GM21576 (cell line): ENCODE data around the gene XXYLT1.

Experiments used
- ATAC-seq: cut with Tn5 transposase; IDR thresholded peaks from one replicate; pipeline ENCODE4 v1.9.1; 2021; ENCODE audit warnings: mild to moderate bottlenecking, moderate library complexity; ENCODE audit not compliant: unreplicated experiment

Gene XXYLT1

DNA sequence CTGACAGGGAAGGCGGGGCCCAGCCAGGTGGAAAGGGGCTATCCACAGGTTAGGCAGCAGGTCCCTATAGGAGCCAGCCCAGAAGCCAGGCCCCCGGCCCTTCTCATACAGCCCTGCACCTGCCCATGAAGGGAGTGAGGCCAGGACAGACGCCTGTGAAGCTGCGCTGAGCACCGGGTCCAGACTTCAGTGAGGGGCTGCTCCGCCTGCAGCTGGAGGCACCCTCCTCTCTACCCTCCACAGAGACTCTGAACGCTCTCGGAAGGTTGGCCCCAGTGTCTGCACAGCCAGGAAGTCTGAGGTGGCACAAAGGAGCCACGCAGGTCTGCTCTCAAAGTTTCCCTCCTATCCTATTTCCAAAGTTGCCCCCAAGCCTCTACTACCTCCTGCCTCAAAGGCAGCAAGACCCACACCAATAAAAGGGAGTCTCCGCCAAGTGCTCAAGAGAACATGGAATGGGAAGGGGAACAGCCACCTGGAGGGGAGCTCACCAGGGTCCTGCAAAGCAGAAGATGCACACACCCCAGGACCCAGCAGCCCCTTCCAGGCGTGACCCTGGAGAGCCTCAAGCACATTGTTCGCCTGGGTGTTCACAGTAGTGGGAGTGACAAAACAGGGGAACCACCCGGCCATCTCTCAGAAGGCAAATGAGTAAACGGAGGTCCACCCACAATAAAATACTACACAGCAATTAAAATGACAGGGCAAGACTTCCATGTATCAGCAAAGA, 19.5 kb downstream of the XXYLT1 start:
- no peak for ATAC-seq

DNA sequence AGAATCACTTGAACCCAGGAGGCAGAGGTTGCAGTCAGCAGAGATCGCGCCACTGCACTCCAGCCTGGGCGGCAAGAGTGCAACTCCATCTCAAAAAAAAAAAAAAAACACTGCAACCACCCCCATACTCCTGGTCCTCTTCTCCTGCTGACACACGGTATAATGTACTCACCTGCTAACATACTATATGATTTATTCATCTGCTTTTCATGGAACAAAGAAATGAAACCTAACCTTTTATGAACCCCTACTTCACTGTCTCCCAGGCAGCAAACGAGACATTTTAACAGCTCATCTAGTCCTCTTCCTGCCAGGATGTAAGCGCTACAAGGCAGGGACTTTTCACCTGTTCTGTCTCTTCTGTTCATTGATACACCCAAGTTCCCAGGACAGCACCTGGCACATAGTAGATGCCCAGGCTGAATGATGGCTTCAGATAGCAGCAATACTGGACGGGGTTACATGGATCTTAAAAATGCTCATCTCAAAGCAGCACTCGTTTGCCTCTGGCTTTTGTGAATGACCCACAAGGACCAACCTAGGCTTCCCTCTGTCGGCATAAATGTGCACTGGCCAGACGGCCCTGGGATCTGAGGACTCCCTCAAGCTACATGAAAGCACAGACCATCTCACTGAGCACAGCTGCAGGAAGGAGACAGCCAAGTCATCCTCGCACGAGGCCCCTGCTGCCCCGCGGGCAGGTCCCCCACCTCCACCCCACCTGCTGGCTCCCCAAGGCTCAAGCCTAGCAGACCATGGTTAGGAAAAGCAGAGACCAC, 20.3 kb downstream of the XXYLT1 start:
- ATAC-seq, result no peak

DNA sequence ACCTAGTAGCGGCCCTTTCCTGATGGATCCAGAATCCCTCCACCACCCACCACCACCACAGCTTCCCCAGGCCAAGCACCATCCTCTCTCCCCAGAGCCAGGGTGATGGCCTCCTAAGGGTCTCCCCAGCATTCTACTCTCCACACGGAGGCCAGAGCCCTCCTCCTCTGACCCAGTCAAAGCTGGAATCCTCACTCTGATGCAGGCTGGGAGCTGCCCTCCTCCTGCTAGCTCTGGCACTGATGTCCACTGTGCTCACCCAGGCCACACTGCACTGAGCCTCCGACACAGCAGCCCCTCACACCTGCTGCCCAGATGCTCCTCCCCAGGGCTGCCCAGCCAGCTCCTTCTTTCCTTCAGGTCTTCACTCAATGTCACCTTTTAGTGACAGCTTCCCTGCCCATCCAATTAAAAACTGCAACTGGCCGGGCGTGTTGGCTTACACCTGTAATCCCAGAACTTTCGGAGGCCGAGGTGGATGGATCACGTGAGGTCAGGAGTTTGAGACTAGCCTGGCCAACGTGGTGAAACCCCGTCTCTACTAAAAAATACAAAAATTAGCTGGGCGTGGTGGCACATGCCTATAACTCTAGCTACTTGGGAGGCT, 21.0 kb downstream of the XXYLT1 start:
- no peak for ATAC-seq

DNA sequence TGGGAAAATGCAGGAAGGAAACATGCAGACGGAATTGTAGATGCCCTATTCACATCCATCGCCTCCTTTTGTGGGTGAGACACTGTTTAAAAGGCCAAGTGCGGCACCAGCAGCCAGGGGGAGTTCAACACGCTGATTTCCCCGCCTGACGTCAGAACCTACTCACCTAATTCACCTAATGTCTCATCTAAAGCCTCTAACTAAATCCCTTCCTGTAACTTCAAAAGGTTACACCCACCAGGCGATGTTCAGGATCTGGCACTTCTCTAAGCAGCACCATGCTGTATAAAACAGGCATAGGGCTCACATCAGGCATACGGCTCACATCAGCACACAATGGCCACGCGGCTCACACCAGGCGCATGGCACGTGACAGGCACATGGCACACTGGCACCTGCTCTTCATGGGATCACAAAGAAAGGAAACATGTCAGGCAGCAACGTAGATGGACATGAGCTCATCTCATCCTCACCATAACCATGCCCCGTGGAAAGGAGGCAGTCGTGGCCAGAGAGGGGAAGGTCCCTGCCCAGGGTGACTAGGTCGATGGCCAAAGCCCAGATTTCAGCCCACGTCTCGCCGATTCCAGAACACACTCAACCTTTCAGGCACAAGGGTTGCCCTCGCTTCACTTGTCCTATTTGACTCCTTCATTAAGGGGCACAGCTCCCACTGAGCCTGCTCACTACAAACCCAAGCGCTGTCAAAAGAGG, 21.7 kb downstream of the XXYLT1 start:
- ATAC-seq, result no peak

DNA sequence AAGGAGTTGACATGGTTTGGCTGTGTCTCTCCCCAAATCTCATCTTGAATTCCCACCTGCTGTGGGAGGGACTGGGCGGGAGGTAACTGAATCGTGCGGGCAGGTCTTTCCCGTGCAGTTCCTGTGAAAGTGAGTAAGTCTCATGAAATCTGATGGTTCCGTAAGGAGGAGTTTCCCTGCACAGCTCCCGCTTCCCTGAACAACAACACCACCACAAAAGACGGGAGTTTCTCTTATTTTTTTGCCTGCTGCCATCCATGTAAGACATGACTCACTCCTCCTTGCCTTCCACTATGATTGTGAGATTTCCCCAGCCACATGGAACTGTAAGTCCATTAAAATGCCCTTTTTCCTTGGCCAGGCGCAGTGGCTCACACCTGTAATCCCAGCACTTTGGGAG, 22.7 kb downstream of the XXYLT1 start:
- no peak for ATAC-seq

DNA sequence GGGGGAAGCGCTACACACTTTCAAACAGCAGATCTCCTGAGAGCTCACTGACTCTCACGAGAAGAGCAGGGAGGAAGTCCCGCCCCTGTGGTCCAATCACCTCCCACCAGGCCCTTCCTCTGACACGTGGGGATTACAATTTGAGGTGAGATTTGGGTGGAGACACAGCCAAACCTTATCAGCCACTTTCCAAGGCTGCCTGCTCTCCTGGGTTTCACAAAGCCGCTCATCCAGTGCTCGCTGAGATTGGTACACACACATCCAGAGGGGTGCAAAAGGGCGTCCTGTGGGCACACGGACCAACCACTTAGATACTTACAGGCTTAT, 23.1 kb downstream of the XXYLT1 start:
- no peak for ATAC-seq

DNA sequence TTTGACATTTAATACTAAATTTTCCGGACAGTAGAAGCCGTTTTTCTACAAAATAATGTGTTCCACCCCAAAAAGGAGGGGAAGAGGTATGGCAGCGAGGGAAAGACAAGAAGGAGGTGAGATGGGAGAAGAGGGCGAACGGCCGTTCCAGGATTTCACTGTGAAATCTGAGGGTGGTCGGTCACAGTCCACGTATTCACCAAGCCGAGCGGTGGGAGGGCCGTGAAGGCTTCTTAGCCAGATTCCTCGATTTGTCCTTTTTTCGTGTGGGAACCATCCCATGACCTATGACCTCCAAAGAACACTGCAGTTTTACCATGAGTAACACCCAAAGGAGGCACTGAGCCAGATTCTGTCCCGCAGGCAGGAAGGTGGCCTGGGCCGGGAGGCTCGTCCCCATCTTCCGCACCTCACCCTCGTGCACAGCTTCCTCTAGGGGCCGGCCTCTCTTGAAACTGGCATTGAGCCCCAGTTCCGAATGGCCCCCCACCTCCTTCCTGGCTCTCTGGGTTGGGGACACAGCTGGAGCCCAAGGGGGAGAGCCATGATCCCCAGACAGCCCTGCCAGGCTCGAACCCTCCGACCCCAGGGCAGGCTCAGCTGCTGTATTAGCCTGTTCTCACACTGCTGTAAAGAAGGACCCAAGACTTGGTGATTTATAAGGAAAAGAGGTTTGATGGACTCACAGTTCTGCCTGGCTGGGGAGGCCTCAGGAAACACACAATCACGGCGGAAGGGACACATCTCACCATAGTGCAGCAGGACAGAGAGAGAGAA, 23.7 kb downstream of the XXYLT1 start:
- ATAC-seq, result no peak

DNA sequence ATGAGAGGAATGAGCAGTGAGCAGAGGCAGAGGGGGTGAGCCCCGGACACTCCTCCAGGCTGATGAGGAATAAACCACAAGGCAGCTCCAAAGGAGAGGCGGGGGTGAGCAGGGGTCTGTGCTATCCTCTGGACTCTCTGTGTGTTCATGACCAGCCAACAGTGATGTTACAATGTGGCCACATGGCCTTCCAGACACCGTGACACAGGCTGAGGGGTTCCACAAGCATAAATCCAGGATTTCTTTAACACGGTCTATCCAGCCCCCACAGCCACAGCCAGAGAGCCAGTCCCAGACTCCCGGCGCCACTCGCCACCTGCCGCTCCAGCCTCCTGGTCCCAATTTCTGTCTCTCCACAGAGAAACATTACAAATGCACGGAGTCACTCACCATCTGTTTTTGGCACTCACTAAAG, 24.4 kb downstream of the XXYLT1 start:
- no peak for ATAC-seq

DNA sequence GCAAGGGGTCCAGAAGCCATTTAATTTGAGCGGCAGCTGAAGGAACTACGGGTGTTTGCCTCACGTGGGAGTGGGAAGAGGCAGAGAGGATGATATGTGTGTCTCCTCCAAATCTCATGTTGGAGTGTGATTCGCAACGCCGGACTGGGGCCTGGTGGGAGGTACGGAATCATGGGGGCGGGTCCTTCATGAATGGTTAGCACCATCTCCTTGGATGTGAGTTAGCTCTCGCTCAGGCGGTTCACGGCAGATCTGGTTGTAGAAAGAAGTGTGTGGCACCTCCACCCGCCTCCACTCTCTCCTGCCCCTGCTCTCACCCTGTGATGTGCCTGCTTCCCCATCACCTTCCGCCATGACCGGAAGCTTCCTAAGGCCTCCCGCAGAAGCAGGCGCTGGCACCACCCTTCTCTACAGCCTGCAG, 25.4 kb downstream of the XXYLT1 start:
- ATAC-seq, result no peak

DNA sequence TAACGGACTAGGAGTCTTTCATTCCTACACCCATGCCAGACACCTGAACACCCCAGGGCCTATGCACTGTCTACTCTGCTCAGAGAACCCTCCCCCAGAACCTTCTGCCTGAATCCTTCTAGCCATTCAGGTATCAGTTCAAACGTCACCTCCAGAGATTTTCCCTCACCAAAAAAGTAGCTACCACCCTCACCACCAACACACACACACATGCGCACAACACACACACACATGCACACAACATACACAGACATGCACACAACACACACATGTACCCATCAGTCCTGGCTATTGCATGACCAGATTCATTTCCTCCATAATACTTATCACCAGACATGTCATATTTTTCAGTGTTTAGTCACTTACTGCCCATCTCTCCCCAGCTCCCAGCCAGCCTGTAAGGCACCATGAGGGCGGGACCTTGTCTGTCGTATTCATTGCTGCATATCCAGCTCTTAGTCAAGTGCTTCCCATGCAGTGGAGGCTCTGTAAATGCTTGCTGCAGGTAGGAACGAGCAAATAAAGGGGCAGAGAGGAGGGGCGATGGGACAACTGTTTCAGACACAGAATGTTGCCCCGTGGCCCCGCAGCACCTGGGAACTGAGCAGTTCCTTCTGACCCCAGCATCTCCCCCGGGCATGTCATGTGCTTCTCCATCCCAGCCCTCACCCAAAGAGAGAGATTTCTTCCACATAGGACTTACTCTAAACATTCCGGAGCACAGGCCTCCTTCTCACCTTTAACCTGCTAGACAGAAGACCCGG, 29.2 kb downstream of the XXYLT1 start:
- no peak for ATAC-seq

DNA sequence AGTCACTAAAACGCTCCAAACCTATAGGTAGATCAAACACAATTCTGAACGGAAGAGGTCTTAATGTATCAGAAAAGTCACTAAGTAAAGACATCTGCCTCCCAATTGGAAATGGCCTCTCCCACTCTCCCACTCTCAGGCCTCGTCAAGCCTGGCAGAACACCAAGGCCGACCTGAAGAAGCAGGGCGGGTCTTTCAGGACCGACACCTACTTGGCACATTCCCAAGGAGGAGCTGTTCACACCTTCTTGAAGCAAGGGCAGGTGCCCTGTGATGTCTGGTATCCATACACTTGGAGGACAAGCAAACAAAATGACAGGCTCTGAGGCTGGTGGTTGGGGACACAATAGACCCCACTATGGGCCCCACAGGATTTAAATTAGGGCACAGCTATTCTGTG, 30.0 kb downstream of the XXYLT1 start:
- no peak for ATAC-seq

DNA sequence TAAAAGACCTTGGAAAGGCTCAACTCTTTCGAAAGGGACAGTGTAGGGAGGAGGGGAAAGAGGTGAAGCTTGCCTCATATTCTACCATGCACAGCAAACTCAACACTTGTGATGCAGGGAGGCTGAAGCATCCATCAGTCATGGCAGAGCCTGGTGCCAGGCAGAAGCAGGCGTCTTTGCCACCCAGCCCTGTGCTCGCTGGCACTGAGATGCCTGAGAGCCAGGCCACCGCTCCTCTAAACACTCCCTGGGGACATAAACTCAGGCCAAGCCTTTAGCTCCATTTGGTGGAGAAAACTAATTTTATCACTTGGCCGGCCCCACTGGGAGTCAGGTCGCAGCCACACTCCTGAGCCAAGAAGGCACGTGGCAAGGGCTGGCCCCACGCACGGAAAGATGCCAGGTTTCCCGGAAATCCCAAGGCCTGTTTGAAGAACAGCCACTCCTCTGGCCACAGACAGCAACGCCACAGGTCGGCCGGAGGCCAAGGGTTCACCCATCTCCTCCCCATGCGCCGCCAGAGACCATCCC, 30.7 kb downstream of the XXYLT1 start:
- no peak for ATAC-seq

DNA sequence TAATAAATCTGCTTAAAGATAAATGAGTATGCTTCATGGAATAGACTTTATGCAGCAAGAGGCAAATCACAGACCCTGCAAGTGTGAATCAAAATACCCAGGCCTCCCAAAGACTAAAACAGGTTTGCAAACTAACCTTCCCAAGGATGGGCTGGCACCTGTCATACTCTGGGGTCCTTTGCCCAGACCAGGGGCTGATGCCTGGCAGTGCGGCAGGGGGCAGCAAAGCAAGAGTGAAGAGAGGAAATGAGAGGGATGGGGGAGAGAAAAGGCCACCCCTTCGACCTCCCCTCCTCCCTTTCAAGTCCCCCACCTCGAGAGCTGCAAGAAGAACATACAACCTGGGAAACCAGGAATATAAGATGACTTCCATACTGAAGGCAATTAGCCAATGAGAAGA, 31.8 kb downstream of the XXYLT1 start:
- ATAC-seq, result no peak

DNA sequence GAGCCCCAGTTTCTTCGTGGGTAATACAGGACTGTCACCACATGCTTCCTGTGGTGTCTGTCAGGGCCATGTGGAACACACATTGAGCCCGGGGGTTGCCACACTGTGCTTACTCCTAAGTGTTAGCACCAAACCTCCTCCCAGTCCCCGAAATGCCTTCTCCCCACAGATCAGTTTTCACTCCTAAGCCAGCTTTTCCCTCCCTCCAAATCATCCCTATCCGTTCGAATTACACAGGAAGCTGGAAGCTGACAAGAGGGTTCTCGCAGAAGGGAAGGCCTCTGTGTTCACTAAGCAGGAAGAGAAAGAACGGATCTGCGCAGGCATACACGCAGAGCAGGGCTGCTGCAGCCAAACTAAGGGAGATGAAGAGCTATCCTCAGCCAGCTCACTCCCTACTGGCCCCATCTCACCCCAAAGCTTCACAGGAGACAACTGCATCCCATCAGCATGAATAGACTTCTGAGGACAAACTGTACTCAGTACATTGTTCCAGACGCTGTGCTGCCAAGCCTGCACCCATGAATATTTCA, 32.3 kb downstream of the XXYLT1 start:
- ATAC-seq, result no peak

DNA sequence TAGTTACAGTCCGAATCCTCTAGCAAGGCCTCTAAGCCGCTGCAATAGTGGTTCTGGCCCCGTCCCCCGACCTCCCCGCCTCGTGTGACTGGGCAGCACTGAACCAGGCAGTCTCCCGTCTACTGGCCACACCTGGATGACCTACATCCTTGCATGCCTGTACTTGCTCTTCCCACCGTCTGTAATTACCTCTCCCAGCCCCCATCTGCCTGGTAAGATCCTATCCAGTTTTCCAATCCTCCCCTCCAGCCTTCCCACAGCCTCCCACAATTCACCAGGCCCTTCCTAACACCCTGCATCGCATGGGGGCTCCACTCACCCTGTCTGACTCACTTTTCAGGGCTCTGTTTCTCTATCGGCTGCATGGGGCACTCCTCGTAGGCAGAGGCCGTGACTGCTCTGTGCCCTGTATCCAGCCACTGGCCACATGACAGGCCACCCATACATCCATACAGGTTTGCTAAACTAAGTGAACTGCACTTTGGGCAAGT, 32.8 kb downstream of the XXYLT1 start:
- ATAC-seq, result no peak

DNA sequence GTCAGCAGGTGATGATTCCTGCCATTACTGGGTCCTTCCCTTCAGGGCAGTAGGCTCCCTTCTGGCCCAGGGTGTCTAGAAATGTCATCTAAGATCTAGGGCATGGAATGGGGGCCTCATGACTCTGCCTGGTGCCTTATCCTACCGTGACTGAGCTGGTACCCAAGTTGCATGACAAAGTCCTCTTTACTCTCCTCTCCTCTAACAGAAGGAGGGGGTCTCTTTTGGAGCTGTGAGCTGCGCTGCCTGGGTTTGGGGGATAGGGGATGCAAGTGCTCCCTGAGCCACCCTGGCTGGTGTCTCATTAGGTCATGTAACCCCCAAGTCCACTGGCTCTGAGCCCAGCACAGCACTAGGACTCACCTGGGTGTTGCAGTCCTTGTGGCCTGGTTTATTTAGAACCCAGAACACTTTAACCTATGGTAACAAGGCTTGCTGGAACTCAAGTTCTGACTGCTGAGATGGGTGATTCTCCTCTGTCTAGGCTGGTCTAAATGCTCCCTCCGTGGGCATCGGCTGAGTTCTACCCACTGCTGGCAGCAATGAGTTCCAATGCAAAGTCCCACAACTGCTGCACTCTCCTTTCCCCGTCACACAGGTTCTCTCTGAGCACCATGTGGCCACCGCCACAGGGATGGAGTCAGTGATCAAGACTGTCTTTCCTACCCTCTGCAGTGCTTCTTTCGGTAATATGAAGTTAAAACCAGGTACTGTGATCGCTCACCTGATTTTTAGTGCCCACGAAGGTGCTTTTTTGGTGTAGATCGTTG, 34.0 kb downstream of the XXYLT1 start:
- ATAC-seq, result no peak

DNA sequence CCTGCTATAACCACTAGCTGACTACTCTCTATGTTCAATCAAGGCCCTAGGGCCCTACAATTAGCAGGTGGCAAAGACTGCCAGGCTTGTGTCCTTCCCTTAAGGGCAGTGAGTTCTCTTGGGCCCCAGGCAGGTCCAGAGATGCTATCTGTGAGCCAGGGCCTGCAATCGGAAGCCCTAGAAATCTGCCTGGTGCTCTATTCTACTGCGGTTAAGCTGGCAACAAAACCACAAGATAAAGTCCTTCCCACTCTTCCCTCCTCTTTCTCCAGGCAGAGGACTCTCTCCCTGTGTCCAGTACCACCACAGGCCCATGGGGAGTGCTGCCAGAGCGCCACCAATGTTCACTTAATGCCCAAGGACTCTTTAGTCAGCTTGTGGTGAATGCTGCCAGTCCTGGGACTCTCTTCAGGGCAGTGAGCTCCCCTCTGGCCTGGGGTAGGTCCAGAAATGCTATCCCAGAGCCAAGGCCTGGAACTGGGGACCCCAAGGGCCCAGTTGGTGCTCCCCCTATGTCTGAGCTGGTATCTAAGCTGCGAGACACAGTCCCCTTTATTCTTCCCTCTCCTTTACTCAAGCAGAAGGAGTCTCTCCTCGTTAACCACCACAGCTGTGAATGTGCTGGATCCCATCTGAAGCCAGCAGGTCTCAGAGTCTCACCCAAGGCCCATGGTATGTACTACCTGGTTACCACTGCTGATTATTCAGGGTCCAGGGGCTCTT, 34.7 kb downstream of the XXYLT1 start:
- no peak for ATAC-seq

DNA sequence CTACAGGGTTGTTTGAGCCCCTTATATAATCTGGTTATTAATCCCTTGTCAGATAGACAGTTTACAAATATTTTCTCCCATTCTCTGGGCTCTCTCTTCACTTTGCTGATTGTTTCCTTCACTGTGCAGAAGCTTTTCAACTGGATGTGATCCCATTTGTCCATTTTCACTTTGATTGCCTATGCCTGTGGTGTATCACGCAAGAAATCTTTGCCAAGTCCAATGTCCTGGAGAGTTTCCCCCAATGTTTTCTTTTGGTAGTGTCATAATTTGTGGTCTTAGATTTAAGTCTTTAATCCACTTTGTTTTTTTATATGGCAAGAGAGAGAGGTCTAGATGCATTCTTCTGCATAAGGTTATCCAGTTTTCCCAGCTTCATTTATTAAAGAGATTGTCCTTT, 40.7 kb downstream of the XXYLT1 start:
- ATAC-seq, result no peak
